ENCODE measurements around the gene PIGX.
"Not testable (repeated sequence)": the region's sequence is repeated elsewhere in the genome, so short reads cannot be mapped to it uniquely, and the experiment has no call there.

Gene PIGX

GRCh38 chr3:196706327-196706726, 5.8 kb upstream of the PIGX start:
- DNase-seq (ENCODE audit: low read depth) = no peak

DNA sequence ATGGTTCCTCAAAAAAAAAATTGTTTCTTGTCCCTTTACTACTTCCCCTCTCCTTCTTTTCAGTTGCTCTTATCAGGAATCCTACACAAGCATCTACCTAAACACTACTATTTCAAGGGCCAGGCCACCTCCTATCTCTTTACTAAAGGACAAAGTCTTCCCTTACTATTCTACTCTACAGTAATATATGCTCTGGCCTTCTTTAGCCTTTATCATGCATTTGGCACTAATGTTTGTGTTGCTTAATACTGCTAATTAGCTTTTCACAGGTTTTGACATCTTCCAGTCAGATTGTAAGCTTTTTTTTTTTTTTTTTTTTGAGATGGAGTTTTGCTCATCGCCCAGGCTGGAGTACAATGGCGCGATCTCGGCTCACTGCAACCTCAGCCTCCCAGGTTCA, 5.4 kb upstream of the PIGX start:
- DNase-seq (ENCODE audit: low read depth) = no peak

GRCh38 chr3:196707566-196707965, 4.6 kb upstream of the PIGX start:
- no peak for DNase-seq (ENCODE audit: low read depth)

DNA sequence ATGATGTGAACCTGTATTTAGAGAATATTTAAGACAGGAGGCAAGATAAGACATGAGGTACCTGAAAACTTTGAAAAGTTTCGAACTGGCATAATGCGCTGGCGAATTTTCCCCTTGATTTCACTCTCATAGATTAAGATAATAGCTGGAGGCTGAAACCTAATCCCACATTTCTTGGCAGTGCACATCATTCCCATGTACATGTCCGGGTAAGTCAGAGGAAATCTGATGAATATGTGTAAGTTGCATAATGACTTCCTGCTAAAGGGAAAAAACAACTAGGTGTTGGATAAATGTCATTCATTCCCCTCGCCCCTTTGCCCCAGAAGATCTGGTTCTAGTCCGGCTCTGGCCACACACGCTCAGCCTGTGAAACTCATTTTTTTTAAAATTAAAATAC, 3.7 kb upstream of the PIGX start:
- no peak for DNase-seq (ENCODE audit: low read depth)

GRCh38 chr3:196712514-196713413, 587 bp downstream of the PIGX start:
- peak; percentile 60 for DNase-seq (ENCODE audit: low read depth)

GRCh38 chr3:196717162-196717561, 5.0 kb downstream of the PIGX start:
- not testable (repeated sequence) for DNase-seq (ENCODE audit: low read depth)

- DNase-seq (ENCODE audit: low read depth) = no peak
Observed at GRCh38 chr3:196721097-196721496, 8.9 kb downstream of the PIGX start.

- DNase-seq (ENCODE audit: low read depth) = no peak
Observed at GRCh38 chr3:196726788-196727675, 14.9 kb downstream of the PIGX start.

DNA sequence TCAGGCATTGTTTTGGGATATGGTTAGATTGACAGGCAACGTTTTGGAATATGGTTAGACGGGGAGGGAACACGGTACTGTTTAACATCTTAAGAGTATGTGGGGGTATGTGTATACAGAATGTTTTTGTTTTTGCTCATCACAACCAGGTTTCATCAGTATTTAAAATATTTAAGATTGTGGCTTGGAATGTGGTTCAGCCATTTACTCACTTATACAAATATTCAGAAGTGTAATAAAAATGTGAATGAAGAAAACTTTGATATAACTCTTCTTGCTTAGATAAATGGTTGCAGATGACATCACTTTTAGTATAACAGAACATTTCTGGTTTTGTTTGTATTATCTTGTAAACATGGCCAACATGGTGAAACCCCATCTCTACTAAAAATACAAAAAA, 23.6 kb downstream of the PIGX start:
- no peak for DNase-seq (ENCODE audit: low read depth)

GRCh38 chr3:196736670-196737374, 24.6 kb downstream of the PIGX start:
- no peak for DNase-seq (ENCODE audit: low read depth)

DNA sequence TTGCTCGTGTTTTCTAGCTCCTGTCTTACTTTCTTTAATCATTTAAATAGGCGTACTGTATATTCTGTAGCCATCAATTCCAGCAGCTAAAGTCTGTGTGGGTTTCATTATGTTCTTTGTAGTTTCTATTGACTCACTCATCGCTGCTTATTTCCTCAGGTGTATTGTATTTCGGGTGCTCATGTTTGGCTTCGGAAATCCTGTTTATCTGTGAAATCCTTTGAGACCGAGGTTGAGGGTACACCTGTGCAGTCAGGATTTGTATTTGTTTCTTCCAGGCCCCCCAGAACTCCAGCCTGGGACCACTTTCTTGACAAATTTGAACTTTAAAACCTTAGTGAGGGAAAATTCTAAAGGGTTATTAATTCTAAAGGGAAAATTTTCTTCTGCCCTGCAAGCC, 25.5 kb downstream of the PIGX start:
- no peak for DNase-seq (ENCODE audit: low read depth)

DNA sequence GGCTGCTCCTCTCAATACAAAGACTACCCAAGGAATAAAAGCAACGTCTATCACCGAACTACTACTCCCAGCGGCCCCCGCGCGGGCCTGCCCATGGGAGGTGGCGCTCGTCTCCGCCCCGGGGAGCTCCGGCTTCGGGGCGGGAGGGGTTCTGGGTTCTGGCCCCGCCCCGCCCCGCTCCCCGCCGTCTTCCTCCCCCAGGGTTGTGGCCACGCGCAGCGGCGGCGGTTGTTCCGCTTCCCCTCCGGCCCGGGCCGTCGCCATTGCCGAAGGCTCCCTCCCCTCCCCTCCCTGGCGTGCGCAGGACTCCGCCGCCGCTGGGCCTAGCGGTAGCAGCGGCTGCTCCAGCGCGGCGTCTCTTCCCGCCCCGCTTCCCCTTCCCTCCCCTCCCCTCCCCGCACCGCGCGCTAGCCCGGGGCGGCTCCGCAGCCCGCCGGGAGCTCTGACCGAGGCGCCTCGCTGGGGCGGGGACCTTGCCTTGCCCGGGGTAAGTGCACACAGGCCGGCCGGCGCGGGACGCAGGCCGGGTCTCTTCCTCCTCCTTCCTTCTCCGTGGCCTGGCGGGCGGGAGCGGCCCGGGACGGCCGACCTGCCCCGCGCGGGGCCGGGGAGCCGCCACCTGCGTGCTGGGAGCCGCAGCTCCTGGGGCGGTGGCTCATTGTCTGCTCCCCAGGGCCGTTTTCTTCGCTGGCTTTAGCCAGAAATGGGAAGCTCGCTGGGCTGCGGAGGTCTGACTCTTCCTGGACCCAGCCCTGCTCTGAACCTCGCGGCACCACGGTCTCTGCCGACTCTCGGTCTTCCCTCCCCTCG, 27.7 kb downstream of the PIGX start, which contains the start of gene PAK2:
TSS of gene PAK2 (plus strand) at position 187 of the 810 bp plus-strand sequence. CDS start 42,790 bp downstream, outside the sequence.
- DNase-seq (ENCODE audit: low read depth) = peak; percentile 84

DNA sequence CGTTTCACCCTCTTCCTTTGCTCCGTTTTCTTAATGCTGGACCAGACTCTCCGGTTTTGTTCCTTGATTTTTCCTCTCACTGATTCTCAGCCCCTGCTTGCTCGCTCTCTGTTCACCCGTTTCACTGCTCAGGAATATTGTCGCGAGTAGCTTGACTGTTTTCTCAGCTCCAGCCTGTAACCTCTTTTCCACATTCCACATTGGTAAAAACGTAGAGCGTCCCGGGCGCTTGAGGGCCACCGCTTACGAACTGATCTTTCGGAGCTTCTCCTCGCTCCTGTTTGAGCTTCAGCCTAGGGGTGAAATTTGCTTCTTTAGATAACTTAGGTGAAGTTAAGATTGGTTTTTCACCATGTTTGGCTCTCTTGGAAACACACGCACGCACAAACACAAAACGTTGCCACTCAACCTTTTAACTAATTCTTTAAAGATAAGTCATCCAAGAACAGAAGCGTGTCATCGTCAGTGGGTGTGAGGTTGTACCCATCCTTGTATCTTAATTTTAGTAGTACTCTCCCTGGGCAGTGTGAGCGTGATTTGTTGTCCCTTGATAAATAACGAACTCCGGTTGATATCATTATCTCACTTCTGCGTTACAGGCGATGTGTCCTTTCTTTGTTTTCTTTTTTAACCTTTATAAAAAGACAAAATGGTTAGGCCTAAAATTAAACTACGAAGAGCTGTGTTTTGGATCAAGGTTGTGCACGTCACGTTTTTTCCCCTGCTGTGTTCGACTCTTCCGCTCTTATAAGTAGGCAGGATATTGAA, 28.5 kb downstream of the PIGX start:
- DNase-seq (ENCODE audit: low read depth) = peak; percentile 13

GRCh38 chr3:196741249-196741889, 29.2 kb downstream of the PIGX start:
- no peak for DNase-seq (ENCODE audit: low read depth)

DNA sequence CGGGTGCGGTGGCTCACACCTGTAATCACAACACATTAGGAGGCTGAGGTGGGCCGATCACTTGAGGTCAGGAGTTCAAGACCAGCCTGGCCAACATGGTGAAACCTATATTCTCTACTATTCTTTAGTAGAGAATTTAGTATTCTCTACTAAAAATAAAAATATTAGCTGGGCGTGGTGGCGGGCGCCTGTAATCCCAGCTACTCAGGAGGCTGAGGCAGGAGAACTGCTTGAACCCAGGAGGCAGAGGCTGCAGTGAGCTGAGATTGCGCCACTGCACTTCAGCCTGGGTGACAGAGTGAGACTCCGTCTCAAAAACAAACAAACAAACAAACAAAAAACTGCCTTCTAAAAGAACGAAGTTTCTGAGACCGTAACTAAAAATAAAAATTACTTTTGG, 31.4 kb downstream of the PIGX start:
- DNase-seq (ENCODE audit: low read depth) = not testable (repeated sequence)

DNA sequence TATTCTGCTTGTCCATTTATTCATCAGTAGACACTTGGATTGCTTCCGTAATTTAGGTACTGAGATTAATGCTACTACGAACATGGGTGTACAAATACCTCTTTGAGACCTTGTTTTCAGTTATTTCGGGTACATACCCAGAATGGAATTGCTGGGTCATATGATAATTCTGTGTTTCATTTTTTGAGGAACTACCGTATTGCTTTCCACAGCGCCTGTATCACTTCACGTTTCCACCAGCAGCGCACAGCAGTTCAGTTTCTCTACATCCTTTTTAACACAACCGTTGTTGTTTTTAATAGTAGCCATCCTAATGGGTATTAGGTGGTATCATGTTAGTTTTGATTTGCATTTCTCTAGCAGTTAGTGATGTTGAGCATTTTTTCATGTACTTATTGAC, 36.9 kb downstream of the PIGX start:
- DNase-seq (ENCODE audit: low read depth) = no peak

GRCh38 chr3:196753201-196753600, 41.0 kb downstream of the PIGX start:
- DNase-seq (ENCODE audit: low read depth) = no peak

DNA sequence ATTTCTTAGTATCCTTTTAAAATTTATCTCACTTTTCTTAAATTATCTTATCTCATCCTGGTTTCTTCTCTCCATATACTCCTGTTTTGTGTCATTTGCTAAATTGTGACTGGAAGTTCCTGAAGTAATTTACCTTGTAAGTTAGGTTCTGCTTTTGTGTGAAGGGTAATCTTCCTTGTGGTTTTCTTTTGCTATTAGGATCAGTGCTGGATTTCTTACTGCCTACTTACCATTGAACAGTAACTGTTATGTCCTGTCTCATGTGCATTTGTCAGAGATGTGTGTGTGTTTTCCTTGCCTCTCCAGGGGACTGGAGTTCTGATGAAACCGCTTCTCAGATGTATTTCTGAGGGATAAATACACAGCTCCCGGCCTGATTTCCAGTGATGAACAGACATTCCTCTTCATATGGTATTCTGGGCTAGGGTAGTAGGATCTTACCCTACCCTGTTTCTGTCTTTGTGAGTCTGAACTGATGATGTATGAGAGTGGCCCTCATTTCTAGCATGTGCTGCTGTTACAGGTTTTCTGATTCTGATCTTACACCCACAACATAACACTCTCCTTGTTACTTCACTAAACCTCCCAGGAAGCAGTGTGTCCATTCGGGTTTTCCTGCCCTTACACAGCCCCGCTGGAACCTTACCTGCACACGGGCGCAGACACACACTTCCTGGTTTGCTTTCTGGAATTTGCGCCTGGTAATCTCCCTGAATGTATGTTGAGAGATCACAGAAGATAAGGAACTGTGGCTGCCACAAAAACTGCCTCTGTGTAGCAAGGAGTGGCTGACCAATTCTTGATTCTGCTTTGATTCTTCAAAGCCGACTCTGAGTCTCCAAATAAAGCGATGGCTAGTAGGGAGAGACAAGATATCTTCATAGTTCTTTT, 42.2 kb downstream of the PIGX start:
- DNase-seq (ENCODE audit: low read depth) = no peak

DNA sequence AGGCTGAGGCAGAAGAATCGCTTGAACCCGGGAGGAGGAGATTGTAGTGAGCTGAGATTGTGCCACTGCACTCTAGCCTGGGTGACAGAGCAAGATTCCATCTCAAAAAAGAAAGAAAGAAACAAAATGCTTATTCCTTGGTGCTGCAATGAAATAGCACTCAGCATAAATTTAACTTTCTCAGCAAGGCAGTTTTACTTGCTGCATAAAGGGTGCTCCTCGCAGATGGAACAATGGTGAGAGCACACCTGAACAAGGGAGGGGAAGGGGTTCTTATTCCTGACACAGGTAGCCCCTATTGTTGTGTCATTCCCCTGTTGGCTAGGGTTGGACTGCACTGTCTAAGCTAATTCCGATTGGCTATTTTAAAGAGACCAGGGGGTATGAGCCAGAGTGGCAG, 44.6 kb downstream of the PIGX start:
- no peak for DNase-seq (ENCODE audit: low read depth)
